ENCODE measurements around the gene KRTAP10-7. TPM values are rescaled to one million over a fixed set of nuclear protein-coding genes. Genes with fewer than 3 reads are reported as not detected.

Gene KRTAP10-7
- total and polyA plus RNA-seq, 2 of the 13 experiments (the other 11 are each of a cell fraction or from before 2014, with no cell fraction given), result not detected

- in situ Hi-C loops (cut with HindIII; ENCODE audit: extremely low pct_ligation_motif_present, low pct_unique_long_range_greater_than_20kb) (no loop called here), intact Hi-C loops (cut with micrococcal nuclease; ENCODE audit: unreplicated experiment) (no loop called here)
- Histone ChIP-seq H4K20me1 (ENCODE audit: insufficient read depth, low read length) (no peaks in the 10 kb centered on the region), H3K4me3 (replicated peaks in 1 of 3; ENCODE audit: insufficient read depth in 1 of 3, low read depth in 2 of 3, low read length in 3 of 3) (no peak overlapping the region), H3K27me3 (ENCODE audit: control insufficient read depth in 1 of 2, insufficient read depth in 2 of 2, low read length in 2 of 2) (peaks cover 0 to 5% of the 10 kb centered on the region in 2 experiments; a peak in 2 of 5 replicates), H3K79me2 (ENCODE audit: insufficient read depth, low read length) (no peaks in the 10 kb centered on the region), H3K36me3 (replicated peaks in 1 of 2; ENCODE audit: control insufficient read depth in 1 of 2, insufficient read depth in 2 of 2, low read length in 2 of 2) (no peaks in the 10 kb centered on the region), H3K4me1 (ENCODE audit: insufficient read depth, low read length) (no peaks in the 10 kb centered on the region; the same call in 1 of the 2 replicates), H3K9ac (ENCODE audit: insufficient read depth, low read depth, low read length) (no peak overlapping the region), H3K27ac (ENCODE audit: extremely low read length, insufficient read depth, low read length) (no peak overlapping the region), H3K4me2 (ENCODE audit: low read depth, low read length) (no peak overlapping the region), H2AFZ (ENCODE audit: low read length) (no peak overlapping the region), H3K9me3 (ENCODE audit: low read length) (no peaks in the 10 kb centered on the region)
- FAIRE-seq, result no peak
- DNase-seq (ENCODE audit: low spot score), result no peak
- WGBS (ENCODE audit: low lambda C conversion rate), result 78% methylated on average over 5 of the region's 6 CpGs
- ChIA-PET CTCF (ENCODE audit: low intra/inter-chr PET ratio, low total read pairs) (no interaction called here), POLR2A (no interaction called here)
- BruUV-seq (replicated peaks), result no TSS peak
- ATAC-seq, result no peak; the same call in 2 of the 3 replicates
- TF ChIP-seq ZNF503 (CRISPR knock-in tag; IDR thresholded peaks at IDR 0.05) (no peak), MEIS1 (CRISPR knock-in tag; IDR thresholded peaks at IDR 0.05; ENCODE audit: borderline replicate concordance) (no peak), SAFB2 (CRISPR knock-in tag; IDR thresholded peaks at IDR 0.05; ENCODE audit: borderline replicate concordance, low read depth) (no peak), IRF2 (CRISPR knock-in tag; IDR thresholded peaks at IDR 0.05) (no peak), ZNF644 (CRISPR knock-in tag; IDR thresholded peaks at IDR 0.05; ENCODE audit: low read depth) (no peak), FOXA3 (CRISPR knock-in tag; IDR thresholded peaks at IDR 0.05) (no peak), ZNF737 (CRISPR knock-in tag; IDR thresholded peaks at IDR 0.05; ENCODE audit: borderline replicate concordance) (no peak), EP300 (IDR thresholded peaks at IDR 0.05; ENCODE audit: low read depth in 2 of 2, low read length in 2 of 2) (no peak), EP300 (CRISPR knock-in tag; IDR thresholded peaks at IDR 0.05; ENCODE audit: borderline replicate concordance) (no peak), ZGPAT (CRISPR knock-in tag; IDR thresholded peaks at IDR 0.05) (no peak), PREB (CRISPR knock-in tag; IDR thresholded peaks at IDR 0.05) (no peak), ZNF709 (CRISPR knock-in tag; IDR thresholded peaks at IDR 0.05) (no peak), BCL6 (CRISPR knock-in tag; IDR thresholded peaks at IDR 0.05) (no peak), KLF12 (CRISPR knock-in tag; IDR thresholded peaks at IDR 0.05; ENCODE audit: borderline replicate concordance) (no peak), PHF20 (CRISPR knock-in tag; IDR thresholded peaks at IDR 0.05) (no peak)
- TF ChIP-seq, protein P1, sequence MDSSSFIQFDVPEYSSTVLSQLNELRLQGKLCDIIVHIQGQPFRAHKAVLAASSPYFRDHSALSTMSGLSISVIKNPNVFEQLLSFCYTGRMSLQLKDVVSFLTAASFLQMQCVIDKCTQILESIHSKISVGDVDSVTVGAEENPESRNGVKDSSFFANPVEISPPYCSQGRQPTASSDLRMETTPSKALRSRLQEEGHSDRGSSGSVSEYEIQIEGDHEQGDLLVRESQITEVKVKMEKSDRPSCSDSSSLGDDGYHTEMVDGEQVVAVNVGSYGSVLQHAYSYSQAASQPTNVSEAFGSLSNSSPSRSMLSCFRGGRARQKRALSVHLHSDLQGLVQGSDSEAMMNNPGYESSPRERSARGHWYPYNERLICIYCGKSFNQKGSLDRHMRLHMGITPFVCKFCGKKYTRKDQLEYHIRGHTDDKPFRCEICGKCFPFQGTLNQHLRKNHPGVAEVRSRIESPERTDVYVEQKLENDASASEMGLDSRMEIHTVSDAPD (CRISPR knock-in tag; IDR thresholded peaks at IDR 0.05), result no peak
- TF ChIP-seq, protein P2, sequence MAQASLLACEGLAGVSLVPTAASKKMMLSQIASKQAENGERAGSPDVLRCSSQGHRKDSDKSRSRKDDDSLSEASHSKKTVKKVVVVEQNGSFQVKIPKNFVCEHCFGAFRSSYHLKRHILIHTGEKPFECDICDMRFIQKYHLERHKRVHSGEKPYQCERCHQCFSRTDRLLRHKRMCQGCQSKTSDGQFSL (CRISPR knock-in tag; IDR thresholded peaks at IDR 0.05), result no peak
- TF ChIP-seq, protein P3, sequence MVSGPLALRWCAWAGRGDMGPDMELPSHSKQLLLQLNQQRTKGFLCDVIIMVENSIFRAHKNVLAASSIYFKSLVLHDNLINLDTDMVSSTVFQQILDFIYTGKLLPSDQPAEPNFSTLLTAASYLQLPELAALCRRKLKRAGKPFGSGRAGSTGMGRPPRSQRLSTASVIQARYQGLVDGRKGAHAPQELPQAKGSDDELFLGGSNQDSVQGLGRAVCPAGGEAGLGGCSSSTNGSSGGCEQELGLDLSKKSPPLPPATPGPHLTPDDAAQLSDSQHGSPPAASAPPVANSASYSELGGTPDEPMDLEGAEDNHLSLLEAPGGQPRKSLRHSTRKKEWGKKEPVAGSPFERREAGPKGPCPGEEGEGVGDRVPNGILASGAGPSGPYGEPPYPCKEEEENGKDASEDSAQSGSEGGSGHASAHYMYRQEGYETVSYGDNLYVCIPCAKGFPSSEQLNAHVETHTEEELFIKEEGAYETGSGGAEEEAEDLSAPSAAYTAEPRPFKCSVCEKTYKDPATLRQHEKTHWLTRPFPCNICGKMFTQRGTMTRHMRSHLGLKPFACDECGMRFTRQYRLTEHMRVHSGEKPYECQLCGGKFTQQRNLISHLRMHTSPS (CRISPR knock-in tag; IDR thresholded peaks at IDR 0.05; ENCODE audit: low read depth), result no peak
Observed at GRCh38 chr21:44552136-44552535, 48.3 kb upstream of the KRTAP10-7 start.

Measured in HepG2 (cell line).